ENCODE measurements around the gene CREB5.
"Not testable (repeated sequence)": the region's sequence is repeated elsewhere in the genome, so short reads cannot be mapped to it uniquely, and the experiment has no call there.

CREB5 gene

GRCh38 chr7:28544453-28545117, 132.3 kb downstream of the CREB5 start:
- DNase-seq (ENCODE audit: low read depth), result no peak
- H3K4me3 ChIP-seq (ENCODE audit: low read length), result no peak overlapping the region
- no peak for TF ChIP-seq CTCF (conservative IDR thresholded peaks at IDR 0.05; ENCODE audit: low read length)

GRCh38 chr7:28546067-28546466, 133.7 kb downstream of the CREB5 start:
- no peak for TF ChIP-seq CTCF (conservative IDR thresholded peaks at IDR 0.05; ENCODE audit: low read length)
- DNase-seq (ENCODE audit: low read depth), result no peak
- H3K4me3 ChIP-seq (ENCODE audit: low read length), result no peak overlapping the region

- H3K4me3 ChIP-seq (ENCODE audit: low read length), result no peak overlapping the region
- no peak for DNase-seq (ENCODE audit: low read depth)
- no peak for TF ChIP-seq CTCF (conservative IDR thresholded peaks at IDR 0.05; ENCODE audit: low read length)
Observed at GRCh38 chr7:28547115-28547514, 134.8 kb downstream of the CREB5 start.

GRCh38 chr7:28548416-28548815, 136.1 kb downstream of the CREB5 start:
- H3K4me3 ChIP-seq (ENCODE audit: low read length), result no peak overlapping the region
- no peak for DNase-seq (ENCODE audit: low read depth)
- TF ChIP-seq CTCF (conservative IDR thresholded peaks at IDR 0.05; ENCODE audit: low read length), result no peak

- TF ChIP-seq CTCF (conservative IDR thresholded peaks at IDR 0.05; ENCODE audit: low read length), result no peak
- H3K4me3 ChIP-seq (ENCODE audit: low read length), result no peak overlapping the region
- no peak for DNase-seq (ENCODE audit: low read depth)
Observed at GRCh38 chr7:28549998-28550397, 137.7 kb downstream of the CREB5 start.

GRCh38 chr7:28550580-28551186, 138.4 kb downstream of the CREB5 start:
- DNase-seq (ENCODE audit: low read depth), result no peak
- TF ChIP-seq CTCF (conservative IDR thresholded peaks at IDR 0.05; ENCODE audit: low read length), result no peak

GRCh38 chr7:28551331-28551730, 139.0 kb downstream of the CREB5 start:
- no peak for TF ChIP-seq CTCF (conservative IDR thresholded peaks at IDR 0.05; ENCODE audit: low read length)
- DNase-seq (ENCODE audit: low read depth), result no peak
- no peak overlapping the region for H3K4me3 ChIP-seq (ENCODE audit: low read length)

More at GRCh38 chr7:28550580-28551186, 138.4 kb downstream of the CREB5 start:
- H3K4me3 ChIP-seq (ENCODE audit: low read length), result no peak overlapping the region

GRCh38 chr7:28551766-28552165, 139.4 kb downstream of the CREB5 start:
- not testable (repeated sequence) for H3K4me3 ChIP-seq (ENCODE audit: low read length)

More at GRCh38 chr7:28551766-28552165, 139.4 kb downstream of the CREB5 start:
- not testable (repeated sequence) for DNase-seq (ENCODE audit: low read depth)
